Activated T-cell treated with anti-CD3 and anti-CD28 coated beads, Interleukin-2, amount 50 U/mL, for 24 hours (primary cell): ENCODE results near the gene SLC22A16.
A peak's percentile ranks its signal among the peaks of the same experiment; 100 is the strongest.
"Not testable (repeated sequence)": the region's sequence is repeated elsewhere in the genome, so short reads cannot be mapped to it uniquely, and the experiment has no call there.

ENCODE experiments used
- DNase-seq: peaks from one replicate; pipeline ENCODE4 v3.0.0-alpha.2; 2020
- H3K27ac Mint-ChIP-seq: 2 replicates; pipeline ENCODE4 v1.8.0; 2020; ENCODE audit warnings: mild to moderate bottlenecking, mixed read lengths
- H3K27me3 Mint-ChIP-seq: 2 replicates; pipeline ENCODE4 v1.8.0; 2020; ENCODE audit warnings: mixed read lengths
- H3K36me3 Mint-ChIP-seq: 2 replicates; pipeline ENCODE4 v1.8.0; 2020; ENCODE audit warnings: low read depth, mixed read lengths
- H3K4me1 Mint-ChIP-seq: 2 replicates; pipeline ENCODE4 v1.8.0; 2020; ENCODE audit warnings: low read depth, mixed read lengths
- H3K4me3 Mint-ChIP-seq: 2 replicates; pipeline ENCODE4 v1.8.0; 2020; ENCODE audit warnings: mild to moderate bottlenecking, moderate library complexity, mixed read lengths
- H3K9me3 Mint-ChIP-seq: 2 replicates; pipeline ENCODE4 v1.8.0; 2020; ENCODE audit warnings: mixed read lengths

Gene SLC22A16

DNA sequence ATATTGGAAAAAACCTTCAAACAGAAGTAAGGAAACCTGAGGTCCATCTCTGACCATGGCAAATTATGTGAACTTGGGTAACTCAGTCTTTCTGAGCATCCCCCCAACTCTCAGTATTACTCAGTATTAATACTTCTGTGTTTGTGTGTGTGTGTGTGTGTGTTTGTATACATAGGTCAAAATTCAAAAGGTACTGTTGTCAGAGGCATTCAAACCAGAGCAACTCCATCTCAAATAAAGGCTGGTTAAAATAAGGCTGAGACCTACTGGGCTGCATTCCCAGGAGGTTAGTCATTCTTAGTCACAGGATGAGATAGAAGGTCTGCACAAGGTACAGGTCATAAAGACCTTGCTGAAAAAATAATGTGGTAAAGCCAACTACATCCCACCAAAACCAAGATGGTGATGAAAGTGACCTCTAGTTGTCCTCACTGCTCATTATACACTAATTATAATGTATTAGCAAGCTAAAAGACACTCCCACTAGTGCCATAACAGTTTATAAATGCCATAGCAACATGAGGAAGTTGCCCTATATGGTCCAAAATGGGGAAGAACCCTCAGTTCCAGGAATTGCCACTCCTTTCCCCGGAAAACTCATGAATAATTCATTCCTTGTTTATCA, 33.3 kb upstream of the SLC22A16 start:
- no peaks in the 10 kb centered on the region for H3K9me3 Mint-ChIP-seq
- H3K4me3 Mint-ChIP-seq = no peak overlapping the region
- peaks cover 7% of the 10 kb centered on the region for H3K4me1 Mint-ChIP-seq
- DNase-seq = no peak
- no peaks in the 10 kb centered on the region for H3K36me3 Mint-ChIP-seq
- peaks cover 30% of the 10 kb centered on the region for H3K27me3 Mint-ChIP-seq
- H3K27ac Mint-ChIP-seq = no peak overlapping the region

DNA sequence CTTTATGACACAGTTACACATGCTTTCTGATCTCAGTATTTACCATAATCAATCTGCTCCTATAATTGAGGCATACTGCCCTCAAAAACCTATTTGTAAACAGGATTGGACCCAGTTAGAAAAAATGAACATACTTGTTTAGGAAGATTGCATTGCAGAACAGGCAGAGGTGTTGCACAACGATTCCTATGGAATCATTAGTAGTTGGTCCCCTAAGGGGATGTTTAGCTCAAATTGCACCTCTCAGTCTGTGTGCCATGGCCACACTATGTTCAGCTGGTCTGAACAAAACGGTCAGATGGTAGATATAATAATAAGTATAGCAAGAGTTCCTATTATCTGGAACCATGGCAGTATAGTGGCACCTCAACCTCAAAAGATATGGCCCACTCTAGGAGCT, 28.5 kb upstream of the SLC22A16 start:
- H3K27me3 Mint-ChIP-seq = peaks cover 12% of the 10 kb centered on the region
- not testable (repeated sequence) for H3K27ac Mint-ChIP-seq, H3K4me1 Mint-ChIP-seq, H3K4me3 Mint-ChIP-seq, DNase-seq, H3K9me3 Mint-ChIP-seq, H3K36me3 Mint-ChIP-seq

DNA sequence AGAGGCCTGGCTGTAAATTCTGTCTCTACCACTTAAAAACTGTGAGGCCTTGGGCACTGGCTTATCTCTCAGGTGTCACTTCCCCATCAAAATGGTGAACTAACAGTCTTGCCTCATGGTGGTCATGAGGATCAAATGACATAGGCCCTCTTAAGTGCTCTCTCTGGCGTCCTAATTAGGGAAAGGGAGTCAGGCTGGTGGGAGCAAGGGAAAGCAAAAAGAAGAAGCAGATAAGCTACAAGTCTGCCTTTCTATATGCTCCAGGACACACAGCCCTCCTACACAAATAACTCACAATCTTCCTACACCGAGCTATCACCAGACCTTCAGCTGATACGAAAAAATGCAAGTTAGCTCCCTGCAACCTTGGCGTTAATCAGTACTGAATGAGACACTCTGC, 19.5 kb upstream of the SLC22A16 start:
- Mint-ChIP-seq H3K27me3 (peaks cover 24% of the 10 kb centered on the region), H3K4me1 (peaks cover 14% of the 10 kb centered on the region), H3K36me3 (no peaks in the 10 kb centered on the region), H3K27ac (no peak overlapping the region), H3K4me3 (no peak overlapping the region), H3K9me3 (no peaks in the 10 kb centered on the region)
- no peak for DNase-seq

DNA sequence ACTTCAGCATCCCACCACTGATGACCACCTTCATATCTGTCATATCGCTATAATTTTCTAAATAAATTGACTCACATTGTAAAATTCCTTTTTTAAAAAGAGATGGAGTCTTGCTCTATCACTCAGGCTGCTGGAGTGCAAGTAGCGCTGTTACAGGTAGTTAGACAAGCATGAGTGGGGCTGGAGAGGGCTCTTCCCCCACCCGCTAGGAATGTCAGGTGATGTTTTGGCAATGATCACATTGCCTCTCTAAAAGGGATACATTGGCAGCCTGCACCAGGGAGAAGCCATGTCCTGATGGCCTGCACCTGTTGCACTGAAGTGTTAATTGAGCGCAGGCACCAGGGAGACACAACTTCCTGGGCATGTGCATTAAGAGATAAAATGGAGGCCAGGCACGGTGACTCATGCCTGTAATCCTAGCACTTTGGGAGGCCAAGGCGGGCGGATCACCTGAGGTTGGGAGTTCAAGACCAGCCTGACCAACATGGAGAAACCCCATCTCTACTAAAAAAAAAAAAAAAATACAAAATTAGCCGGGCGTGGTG, 16.9 kb upstream of the SLC22A16 start:
- Mint-ChIP-seq H3K9me3 (no peaks in the 10 kb centered on the region), H3K27ac (no peak overlapping the region), H3K27me3 (peaks cover 33% of the 10 kb centered on the region), H3K4me3 (no peak overlapping the region), H3K36me3 (no peaks in the 10 kb centered on the region), H3K4me1 (peaks cover 14% of the 10 kb centered on the region)
- no peak for DNase-seq

DNA sequence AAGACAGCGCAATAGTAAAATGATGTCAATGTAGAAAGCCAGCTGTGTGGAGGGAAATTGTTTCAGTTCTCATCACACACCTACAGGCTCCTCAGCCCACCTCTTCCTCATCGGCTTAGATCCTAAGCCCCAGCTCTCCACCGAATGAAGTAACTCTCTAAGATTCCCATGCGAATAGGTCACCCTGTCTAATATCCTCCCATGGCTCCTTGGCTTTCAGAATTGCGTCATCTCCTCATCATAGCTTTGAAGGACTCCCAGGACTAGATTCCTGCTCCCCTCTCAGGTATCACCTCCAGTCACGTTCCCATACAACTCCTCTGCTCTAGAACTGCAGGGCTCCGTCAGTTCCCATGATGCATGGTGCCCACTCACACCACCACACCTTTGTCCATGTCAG, 16.2 kb upstream of the SLC22A16 start:
- no peak overlapping the region for H3K4me3 Mint-ChIP-seq
- no peak overlapping the region for H3K27ac Mint-ChIP-seq
- H3K9me3 Mint-ChIP-seq = no peaks in the 10 kb centered on the region
- peaks cover 14% of the 10 kb centered on the region for H3K4me1 Mint-ChIP-seq
- peaks cover 36% of the 10 kb centered on the region for H3K27me3 Mint-ChIP-seq
- DNase-seq = no peak
- no peaks in the 10 kb centered on the region for H3K36me3 Mint-ChIP-seq

DNA sequence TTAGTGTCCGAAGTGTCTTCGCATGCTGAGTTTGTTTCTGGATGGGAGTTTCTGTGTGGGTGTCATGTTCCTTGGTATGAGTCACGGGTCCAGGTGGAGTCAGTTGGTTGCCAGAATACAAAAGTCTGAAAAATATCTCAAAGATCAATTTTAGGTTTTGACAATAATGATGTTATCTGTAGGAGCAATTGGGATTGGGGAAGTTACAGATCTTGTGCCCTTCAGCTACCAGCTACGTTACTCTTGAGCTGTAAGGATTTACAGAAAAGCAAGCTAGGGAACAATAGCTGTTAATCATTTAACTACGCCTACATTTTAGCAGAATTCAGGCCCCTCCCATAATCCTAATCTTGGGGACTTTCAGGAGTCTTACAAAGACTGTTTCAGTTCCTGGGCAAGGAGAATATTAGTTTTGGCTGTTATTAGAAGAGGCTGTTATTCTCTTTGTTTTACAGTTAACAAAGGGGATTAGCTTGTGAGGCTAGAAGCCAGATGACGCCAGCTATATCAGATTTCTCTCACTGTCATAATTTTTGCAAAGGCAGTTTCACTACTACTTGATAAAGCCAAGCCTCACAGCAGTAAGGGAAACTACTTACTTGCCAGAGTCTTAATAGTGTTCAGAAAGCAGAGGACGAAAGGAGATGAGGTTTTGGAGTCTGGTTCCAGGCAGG, 15.4 kb upstream of the SLC22A16 start:
- Mint-ChIP-seq H3K36me3 (no peaks in the 10 kb centered on the region), H3K27me3 (peaks cover 35% of the 10 kb centered on the region), H3K27ac (peak overlapping the region; percentile 49), H3K4me3 (no peak overlapping the region), H3K4me1 (peaks cover 14% of the 10 kb centered on the region), H3K9me3 (no peaks in the 10 kb centered on the region)
- no peak for DNase-seq

DNA sequence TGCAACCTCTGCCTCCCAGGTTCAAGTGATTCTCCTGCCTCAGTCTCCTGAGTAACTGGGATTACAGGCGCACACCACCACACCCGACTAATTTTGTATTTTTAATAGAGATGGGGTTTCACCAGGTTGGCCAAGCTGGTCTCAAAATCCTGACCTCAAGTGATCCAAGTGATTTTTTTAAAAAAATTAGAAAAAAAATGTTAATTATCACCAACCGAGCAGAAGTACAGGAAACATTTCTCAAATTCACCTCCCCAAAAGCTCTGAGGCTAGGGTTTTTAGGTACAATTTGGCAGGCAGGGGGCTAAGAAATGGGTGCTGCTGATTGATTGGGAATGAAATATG, 14.9 kb upstream of the SLC22A16 start:
- H3K27ac Mint-ChIP-seq = no peak overlapping the region
- no peaks in the 10 kb centered on the region for H3K36me3 Mint-ChIP-seq
- no peaks in the 10 kb centered on the region for H3K9me3 Mint-ChIP-seq
- peaks cover 38% of the 10 kb centered on the region for H3K27me3 Mint-ChIP-seq
- H3K4me3 Mint-ChIP-seq = no peak overlapping the region
- peaks cover 14% of the 10 kb centered on the region for H3K4me1 Mint-ChIP-seq
- no peak for DNase-seq

DNA sequence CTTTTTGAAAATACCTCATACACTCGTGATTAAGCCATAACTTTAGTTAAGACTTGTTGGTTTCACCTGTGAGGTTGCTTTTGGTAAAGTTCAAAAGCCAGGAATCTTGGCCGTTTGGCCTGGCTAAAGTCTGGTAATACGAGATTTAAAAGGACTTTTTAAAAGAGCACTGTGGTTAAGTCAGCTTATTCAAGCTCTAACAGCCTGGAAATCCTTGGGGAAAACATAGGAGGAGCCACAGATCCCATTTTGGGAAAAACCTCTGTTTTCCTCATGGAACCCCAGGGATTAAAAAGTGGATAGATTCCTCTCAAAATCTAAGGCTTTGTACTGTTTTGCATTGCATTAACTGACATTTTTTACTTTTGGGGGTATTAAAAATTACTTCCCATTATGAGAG, 13.7 kb upstream of the SLC22A16 start:
- Mint-ChIP-seq H3K4me1 (peaks cover 14% of the 10 kb centered on the region), H3K27ac (no peak overlapping the region), H3K36me3 (no peaks in the 10 kb centered on the region), H3K4me3 (no peak overlapping the region), H3K9me3 (no peaks in the 10 kb centered on the region), H3K27me3 (peaks cover 38% of the 10 kb centered on the region)
- no peak for DNase-seq

DNA sequence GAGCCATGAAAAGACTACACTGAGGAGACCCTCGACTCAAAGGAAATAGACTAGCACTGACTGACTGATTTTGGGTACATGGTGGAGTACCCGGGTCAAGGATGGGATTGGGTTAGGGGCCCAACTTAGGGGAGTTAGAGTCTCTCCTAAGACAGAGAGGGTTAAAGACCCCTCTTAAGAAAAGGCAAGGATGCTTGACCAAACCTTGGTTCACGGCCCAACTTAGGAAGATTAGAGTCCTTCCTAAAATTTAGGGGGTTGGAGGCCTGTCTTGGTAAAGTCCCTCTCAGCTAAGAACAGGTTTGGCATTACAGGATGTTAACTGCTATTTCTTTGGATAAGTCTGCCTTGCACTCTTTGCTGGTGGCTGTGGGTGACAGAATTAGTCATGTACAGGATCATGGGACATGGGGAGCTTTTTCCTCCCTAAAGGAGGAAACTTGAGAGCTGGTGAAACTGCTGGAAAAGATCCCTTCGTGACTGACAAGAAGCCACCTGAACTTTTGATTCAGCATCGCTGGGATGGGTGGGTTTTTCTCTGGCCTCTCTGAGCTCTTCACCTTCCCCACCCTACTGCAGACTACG, 12.3 kb upstream of the SLC22A16 start:
- Mint-ChIP-seq H3K27me3 (peaks cover 38% of the 10 kb centered on the region), H3K9me3 (no peaks in the 10 kb centered on the region), H3K27ac (no peak overlapping the region), H3K36me3 (no peaks in the 10 kb centered on the region), H3K4me3 (no peak overlapping the region), H3K4me1 (peaks cover 14% of the 10 kb centered on the region)
- DNase-seq = no peak

DNA sequence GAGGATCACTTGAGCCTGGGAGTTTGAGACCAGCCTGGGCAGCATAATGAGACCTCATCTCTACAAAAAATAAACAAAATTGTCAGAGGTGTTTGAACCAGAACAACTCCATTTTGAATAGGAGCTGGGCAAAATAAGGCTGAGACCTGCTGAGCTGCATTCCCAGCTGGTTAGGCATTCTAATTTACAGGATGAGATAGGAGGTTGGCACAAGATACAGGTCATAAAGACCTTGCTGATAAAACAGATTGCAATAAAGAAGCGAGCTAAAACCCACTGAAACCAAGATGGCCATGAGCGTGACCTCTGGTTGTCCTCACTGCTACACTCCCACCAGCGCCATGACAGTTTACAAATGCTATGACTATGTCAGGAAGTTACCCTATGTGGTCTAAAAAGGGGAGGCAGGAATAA, 11.6 kb upstream of the SLC22A16 start:
- not testable (repeated sequence) for H3K27ac Mint-ChIP-seq, H3K9me3 Mint-ChIP-seq, H3K36me3 Mint-ChIP-seq, DNase-seq, H3K4me3 Mint-ChIP-seq
- peaks cover 14% of the 10 kb centered on the region for H3K4me1 Mint-ChIP-seq
- peaks cover 34% of the 10 kb centered on the region for H3K27me3 Mint-ChIP-seq

DNA sequence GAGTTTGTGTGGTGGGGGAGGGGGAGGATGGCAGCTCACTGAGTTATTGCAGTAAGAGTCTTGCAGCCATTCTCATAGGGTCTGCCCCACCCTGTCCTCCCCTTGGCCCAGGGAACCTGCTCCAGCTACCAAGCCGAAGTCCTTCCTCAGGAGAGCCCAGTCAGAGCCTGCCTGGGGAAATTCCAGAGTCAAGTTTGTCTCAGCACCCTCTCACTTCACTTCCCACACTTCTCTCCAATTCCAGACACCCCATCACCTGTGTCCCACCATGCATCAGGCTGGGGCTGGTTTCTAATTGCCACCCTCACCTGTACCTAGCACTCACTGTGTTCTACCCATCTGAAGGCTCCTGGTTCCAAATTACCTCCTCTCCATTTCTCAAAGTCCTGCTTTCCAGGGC, 10.3 kb upstream of the SLC22A16 start:
- H3K9me3 Mint-ChIP-seq = no peaks in the 10 kb centered on the region
- peaks cover 3% of the 10 kb centered on the region for H3K4me1 Mint-ChIP-seq
- no peaks in the 10 kb centered on the region for H3K36me3 Mint-ChIP-seq
- no peak overlapping the region for H3K4me3 Mint-ChIP-seq
- no peak overlapping the region for H3K27ac Mint-ChIP-seq
- H3K27me3 Mint-ChIP-seq = peaks cover 23% of the 10 kb centered on the region
- DNase-seq = no peak

DNA sequence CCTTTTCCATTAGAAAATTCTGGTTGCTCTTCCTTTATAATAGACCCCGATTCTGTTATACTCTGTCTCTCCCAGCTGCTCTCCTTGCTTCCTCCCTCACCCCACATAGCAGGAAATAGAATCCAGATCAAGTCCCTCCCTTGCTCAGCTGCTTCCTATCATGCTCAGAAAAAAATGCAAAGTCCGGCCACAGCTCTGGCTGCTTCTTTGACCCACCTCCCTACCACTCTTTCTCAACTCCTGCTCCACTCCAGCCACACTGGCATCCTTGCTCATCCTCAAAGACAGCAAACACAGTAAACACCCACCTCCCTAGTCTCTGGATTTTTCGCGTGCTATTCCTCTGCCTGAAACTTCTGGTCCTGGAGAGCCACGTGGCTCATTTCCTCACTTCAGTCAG, 9.1 kb upstream of the SLC22A16 start:
- H3K36me3 Mint-ChIP-seq = no peaks in the 10 kb centered on the region
- peaks cover 19% of the 10 kb centered on the region for H3K27me3 Mint-ChIP-seq
- H3K4me3 Mint-ChIP-seq = no peak overlapping the region
- H3K9me3 Mint-ChIP-seq = no peaks in the 10 kb centered on the region
- DNase-seq = no peak
- no peaks in the 10 kb centered on the region for H3K4me1 Mint-ChIP-seq
- no peak overlapping the region for H3K27ac Mint-ChIP-seq

DNA sequence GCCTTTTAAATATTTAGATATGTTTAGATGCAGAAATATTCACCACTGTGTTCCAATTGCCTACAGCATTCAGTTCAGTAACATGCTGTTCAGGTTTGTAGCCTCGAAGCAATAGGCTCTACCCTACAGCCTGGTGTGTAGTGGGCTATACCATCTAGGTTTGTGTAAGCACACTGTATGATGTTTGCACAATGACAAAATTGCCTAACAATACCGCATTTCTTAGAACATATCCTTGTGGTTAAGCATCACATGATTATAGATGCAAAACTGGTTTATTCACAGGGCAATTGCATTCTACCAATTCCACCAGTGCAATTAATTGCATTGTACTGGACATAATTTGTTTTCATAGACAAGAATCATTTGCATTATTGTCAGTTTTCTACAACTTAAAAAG, 7.9 kb upstream of the SLC22A16 start:
- no peaks in the 10 kb centered on the region for H3K9me3 Mint-ChIP-seq
- no peaks in the 10 kb centered on the region for H3K36me3 Mint-ChIP-seq
- H3K4me3 Mint-ChIP-seq = no peak overlapping the region
- H3K27ac Mint-ChIP-seq = no peak overlapping the region
- H3K4me1 Mint-ChIP-seq = no peaks in the 10 kb centered on the region
- no peak for DNase-seq
- H3K27me3 Mint-ChIP-seq = peaks cover 22% of the 10 kb centered on the region

DNA sequence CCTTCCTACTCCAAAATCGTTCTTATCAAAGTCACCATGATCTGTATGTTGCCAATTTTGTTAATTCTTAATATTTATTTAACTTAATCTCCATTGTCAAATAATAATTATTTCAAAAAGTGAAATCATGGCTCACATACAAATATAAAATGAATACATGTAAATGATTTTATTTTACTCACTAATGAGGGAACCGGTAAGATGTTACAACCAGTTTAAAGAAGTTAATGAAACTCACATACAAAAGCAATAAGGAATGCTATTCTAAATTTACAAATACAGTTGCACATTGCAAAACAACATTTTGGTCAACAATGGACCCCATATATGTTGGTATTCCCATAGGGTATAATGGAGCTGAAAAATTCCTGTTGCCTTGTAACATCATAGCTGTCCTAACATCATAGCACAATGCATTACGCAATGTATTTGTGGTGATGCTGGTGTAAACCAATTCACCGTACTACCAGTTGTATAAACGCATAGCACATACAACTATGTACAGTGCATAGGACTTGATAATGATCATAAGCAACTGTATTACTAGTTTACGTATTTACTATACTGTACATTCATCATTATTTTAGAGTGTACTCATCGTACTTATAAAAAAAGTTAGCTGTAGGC, 6.5 kb upstream of the SLC22A16 start:
- Mint-ChIP-seq H3K36me3 (no peaks in the 10 kb centered on the region), H3K27ac (no peak overlapping the region), H3K27me3 (peaks cover 24% of the 10 kb centered on the region)

DNA sequence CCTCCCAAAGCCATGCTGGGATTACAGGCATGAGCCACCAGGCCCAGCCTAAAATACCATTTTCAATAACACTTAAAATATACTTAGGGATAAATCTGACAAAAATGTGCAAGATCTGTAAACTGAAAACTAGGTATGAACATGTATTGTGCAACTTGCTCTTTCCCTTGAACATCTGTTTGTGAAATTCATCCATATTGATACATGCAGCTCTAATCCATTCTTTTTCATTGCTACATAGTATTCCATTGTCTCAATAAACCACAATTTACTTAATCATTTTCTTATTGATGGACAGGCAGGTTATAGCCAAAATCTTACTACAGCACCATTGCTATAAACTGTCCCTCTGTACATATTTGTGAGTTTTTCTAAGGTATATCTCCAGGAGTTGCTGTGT, 4.7 kb upstream of the SLC22A16 start:
- Mint-ChIP-seq H3K27me3 (peaks cover 25% of the 10 kb centered on the region), H3K9me3 (no peaks in the 10 kb centered on the region), H3K36me3 (no peaks in the 10 kb centered on the region), H3K4me3 (no peak overlapping the region), H3K4me1 (no peaks in the 10 kb centered on the region), H3K27ac (no peak overlapping the region)
- no peak for DNase-seq

More for the DNA sequence above, 6.5 kb upstream of the SLC22A16 start:
- DNase-seq = no peak
- H3K4me1 Mint-ChIP-seq = no peaks in the 10 kb centered on the region
- H3K9me3 Mint-ChIP-seq = no peaks in the 10 kb centered on the region
- no peak overlapping the region for H3K4me3 Mint-ChIP-seq
